Activated effector memory CD4-positive, alpha-beta T cell treated with Interleukin-2 at 50 U/mL for 16 hours (primary cell): ENCODE results near the gene CDC42BPA.

Experiments
- DNase-seq: peaks from one replicate; pipeline ENCODE4 v3.0.0-alpha.2; 2020

The CDC42BPA gene

GRCh38 chr1:227335242-227336020 lies 17.1 kb upstream of the CDC42BPA start:
- DNase-seq: no peak

GRCh38 chr1:227333423-227333822 lies 15.1 kb upstream of the CDC42BPA start:
- no peak for DNase-seq

GRCh38 chr1:227330279-227331076 lies 12.2 kb upstream of the CDC42BPA start:
- no peak for DNase-seq

- DNase-seq: no peak
These were observed 10.2 kb upstream of the CDC42BPA start for GRCh38 chr1:227328405-227329019.

GRCh38 chr1:227325156-227325555 lies 6.9 kb upstream of the CDC42BPA start:
- DNase-seq: no peak

GRCh38 chr1:227323967-227324268 lies 5.6 kb upstream of the CDC42BPA start:
- DNase-seq: no peak

- no peak for DNase-seq
These were observed 5.1 kb upstream of the CDC42BPA start for GRCh38 chr1:227323171-227323966.

- no peak for DNase-seq
These were observed 4.1 kb upstream of the CDC42BPA start for GRCh38 chr1:227322376-227322775.

- no peak for DNase-seq
These were observed 2.7 kb upstream of the CDC42BPA start for GRCh38 chr1:227321035-227321434.

- DNase-seq: no peak
These were observed 2.2 kb upstream of the CDC42BPA start for GRCh38 chr1:227320476-227320875.

GRCh38 chr1:227318853-227319607 lies 738 bp upstream of the CDC42BPA start:
- no peak for DNase-seq

- DNase-seq: no peak
These were observed 723 bp downstream of the CDC42BPA start for GRCh38 chr1:227317523-227318015.

- no peak for DNase-seq
These were observed 1.3 kb downstream of the CDC42BPA start for GRCh38 chr1:227317011-227317451.

GRCh38 chr1:227316456-227316855 lies 1.8 kb downstream of the CDC42BPA start:
- no peak for DNase-seq

- no peak for DNase-seq
These were observed 2.5 kb downstream of the CDC42BPA start for GRCh38 chr1:227315629-227316346.

- DNase-seq: no peak
These were observed 4.1 kb downstream of the CDC42BPA start for GRCh38 chr1:227314014-227314848.

GRCh38 chr1:227312361-227313025 lies 5.8 kb downstream of the CDC42BPA start:
- DNase-seq: no peak

GRCh38 chr1:227311389-227312001 lies 6.8 kb downstream of the CDC42BPA start:
- DNase-seq: no peak
